ENCODE data around the gene PTPN1. TPM values are rescaled to one million over a fixed set of nuclear protein-coding genes. Genes with fewer than 3 reads are reported as not detected.

The PTPN1 gene
- total and polyA plus RNA-seq, 10 of the 15 experiments (the other 5 are each of a cell fraction or from before 2014, with no cell fraction given) = 15.9 to 74.7 (median 43.9) TPM

DNA sequence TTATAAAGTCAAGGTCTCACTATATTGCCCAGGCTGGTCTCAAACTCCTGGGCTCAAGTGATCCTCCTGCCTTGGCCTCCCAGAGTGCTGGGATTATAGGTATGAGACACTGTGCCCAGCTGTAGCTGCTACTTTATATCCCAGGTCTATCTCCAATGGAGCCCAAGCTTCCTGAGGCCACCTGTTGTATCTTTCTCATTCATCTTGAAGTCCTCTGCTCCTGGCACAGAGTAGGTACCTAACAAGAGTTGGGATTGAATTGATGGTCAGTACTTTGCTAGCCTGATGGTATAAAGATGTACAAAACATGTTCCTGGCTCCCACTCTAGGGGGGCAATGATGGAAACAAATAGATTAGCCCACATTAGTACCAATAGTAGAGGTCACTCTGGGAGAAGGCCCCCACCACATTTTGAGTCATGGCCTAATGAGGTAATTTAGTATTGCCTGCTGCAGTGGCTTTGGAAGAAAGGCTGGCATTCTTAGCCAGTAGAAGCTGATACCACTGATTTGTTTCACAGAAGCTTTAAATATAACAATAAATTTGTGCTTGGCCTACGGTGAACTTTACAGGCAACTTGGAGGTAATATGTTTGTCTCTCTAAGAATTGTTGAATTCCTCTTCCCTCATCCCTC is 5.4 kb downstream of the PTPN1 start (continued):
- no peak for TF ChIP-seq EGR1 (IDR thresholded peaks at IDR 0.05; ENCODE audit: borderline replicate concordance in 1 of 2, low read depth in 2 of 2, low read length in 2 of 2)
- no peak for TF ChIP-seq RELA (IDR thresholded peaks at IDR 0.05; ENCODE audit: borderline replicate concordance, partially characterized antibody)
- TF ChIP-seq GABPA (IDR thresholded peaks at IDR 0.05; ENCODE audit: low read depth) = no peak
- 0 out of 2 replicates have a peak, but pooled peaks have one; percentile 12 for TF ChIP-seq NR2F1 (conservative IDR thresholded peaks at IDR 0.05)
- TF ChIP-seq TARDBP (IDR thresholded peaks at IDR 0.05; ENCODE audit: borderline replicate concordance) = no peak
- no peak for TF ChIP-seq YBX1 (IDR thresholded peaks at IDR 0.05)
- TF ChIP-seq MEF2B (IDR thresholded peaks at IDR 0.05; ENCODE audit: partially characterized antibody, poor library complexity, severe bottlenecking) = no peak
- no peak for TF ChIP-seq ASH2L (IDR thresholded peaks at IDR 0.05; ENCODE audit: borderline replicate concordance, low read depth)
- 0 out of 2 replicates have a peak, but pooled peaks have one; percentile 12 for TF ChIP-seq BACH1 (IDR thresholded peaks at IDR 0.05; ENCODE audit: borderline replicate concordance)
- no peak; the same call in 1 of the 2 replicates for TF ChIP-seq NKRF (conservative IDR thresholded peaks at IDR 0.05)

Measured in GM12878 (cell line).